Caco-2 (cell line): ENCODE results near the gene WWP2. TPM values are rescaled to one million over a fixed set of nuclear protein-coding genes. Genes with fewer than 3 reads are reported as not detected.

Source experiments
- BruUV-seq: library from RNA; stranded (reverse); fragments of 400-500 nt; replicated peaks from 2 replicates; lab custom pipeline; 2021; lab: Mats Ljungman, UMichigan
- CTCF ChIA-PET: fragments of 300-600 bp; sonication (Branson Sonifier 250); formaldehyde crosslinking; loops from one replicate; lab custom pipeline; 2022; ENCODE audit warnings: antibody characterized with exemption; lab: Charles Lee
- POLR2A ChIA-PET: fragments of 300-600 bp; sonication (Branson Sonifier 250); formaldehyde crosslinking; loops from one replicate; lab custom pipeline; 2022; ENCODE audit warnings: antibody characterized with exemption; lab: Charles Lee
- DNase-seq, 2 experiments: peaks; one replicate each; pipeline versions ENCODE4 v3.0.0 to v3.0.0-alpha.2; 2020 to 2022
- H3K27me3 ChIP-seq: replicated peaks from 2 replicates; pipeline ENCODE4 v1.6.0; 2011; ENCODE audit warnings: low read length; ENCODE audit not compliant: control insufficient read depth, insufficient read depth
- H3K36me3 ChIP-seq: 2 replicates; pipeline ENCODE4 v1.5.1; 2011; ENCODE audit warnings: low read length; ENCODE audit not compliant: control insufficient read depth, insufficient read depth
- H3K4me1 ChIP-seq: fragments of 250-450 bp; sonication (Bioruptor Pico); 2 replicates; pipeline ENCODE4 v1.5.1; 2020; ENCODE audit warnings: mild to moderate bottlenecking
- H3K4me3 ChIP-seq: 2 replicates; pipeline ENCODE4 v1.5.1; 2011; ENCODE audit warnings: low read depth, mild to moderate bottlenecking, control low read depth, low read length
- H3K9me3 ChIP-seq: fragments of 250-450 bp; sonication (Bioruptor Pico); 2 replicates; pipeline ENCODE4 v1.5.1; 2020; ENCODE audit warnings: mild to moderate bottlenecking, moderate library complexity
- H3K27ac Mint-ChIP-seq: one replicate; pipeline ENCODE4 v1.8.0; 2022; ENCODE audit warnings: mixed read lengths; ENCODE audit not compliant: unreplicated experiment
- H3K27me3 Mint-ChIP-seq: one replicate; pipeline ENCODE4 v1.8.0; 2022; ENCODE audit warnings: mixed read lengths; ENCODE audit not compliant: insufficient read depth, unreplicated experiment
- H3K36me3 Mint-ChIP-seq: one replicate; pipeline ENCODE4 v1.8.0; 2022; ENCODE audit warnings: mild to moderate bottlenecking, mixed read lengths; ENCODE audit not compliant: insufficient read depth, unreplicated experiment
- H3K4me1 Mint-ChIP-seq: one replicate; pipeline ENCODE4 v1.8.0; 2022; ENCODE audit warnings: low read depth, mixed read lengths; ENCODE audit not compliant: unreplicated experiment
- H3K4me3 Mint-ChIP-seq: one replicate; pipeline ENCODE4 v1.8.0; 2022; ENCODE audit warnings: mild to moderate bottlenecking, moderate library complexity, mixed read lengths; ENCODE audit not compliant: unreplicated experiment
- H3K9me3 Mint-ChIP-seq: one replicate; pipeline ENCODE4 v1.8.0; 2022; ENCODE audit warnings: mixed read lengths; ENCODE audit not compliant: unreplicated experiment
- intact Hi-C: fragments of 100-400 bp; cut with micrococcal nuclease; formaldehyde crosslinking; loops from one replicate; pipeline ENCODE4 v1.10.0; 2022; ENCODE audit not compliant: unreplicated experiment
- total RNA-seq: library from RNA; stranded (reverse); gene quantifications from 2 replicates; pipeline ENCODE4 v1.2.3, GENCODE V29; 2022
- TF ChIP-seq, protein P1 (sequence below), 2 experiments: fragments of 200-600 bp in 1 of 2; IDR thresholded peaks; 1 replicate in 1 of 2; 2 replicates in 1 of 2; pipeline versions ENCODE4 v1.5.1 to v1.8.0; 2011 to 2022; ENCODE audit warnings: antibody characterized with exemption in 1 of 2, control low read depth in 1 of 2, inconsistent platforms in 1 of 2, low read depth in 1 of 2, low read length in 1 of 2, mild to moderate bottlenecking in 1 of 2, moderate library complexity in 1 of 2; ENCODE audit not compliant: insufficient read depth in 1 of 2, severe bottlenecking in 1 of 2, unreplicated experiment in 1 of 2

WWP2 gene
- total RNA-seq, 1 experiment from 2014 or later: 39.7 TPM

GRCh38 chr16:69837380-69837779 is 75.2 kb downstream of the WWP2 start:
- Histone ChIP-seq H3K27me3 (no peaks in the 10 kb centered on the region), H3K9me3 (no peaks in the 10 kb centered on the region), H3K4me3 (no peak overlapping the region), H3K36me3 (no peaks in the 10 kb centered on the region), H3K4me1 (peaks cover 12% of the 10 kb centered on the region)
- Mint-ChIP-seq H3K27ac (no peak overlapping the region), H3K9me3 (no peaks in the 10 kb centered on the region), H3K27me3 (no peaks in the 10 kb centered on the region), H3K4me1 (peaks cover 17% of the 10 kb centered on the region), H3K4me3 (no peak overlapping the region), H3K36me3 (peaks cover 6% of the 10 kb centered on the region)
- ChIA-PET CTCF (no interaction called here), POLR2A (no interaction called here)
- TF ChIP-seq, protein P1, sequence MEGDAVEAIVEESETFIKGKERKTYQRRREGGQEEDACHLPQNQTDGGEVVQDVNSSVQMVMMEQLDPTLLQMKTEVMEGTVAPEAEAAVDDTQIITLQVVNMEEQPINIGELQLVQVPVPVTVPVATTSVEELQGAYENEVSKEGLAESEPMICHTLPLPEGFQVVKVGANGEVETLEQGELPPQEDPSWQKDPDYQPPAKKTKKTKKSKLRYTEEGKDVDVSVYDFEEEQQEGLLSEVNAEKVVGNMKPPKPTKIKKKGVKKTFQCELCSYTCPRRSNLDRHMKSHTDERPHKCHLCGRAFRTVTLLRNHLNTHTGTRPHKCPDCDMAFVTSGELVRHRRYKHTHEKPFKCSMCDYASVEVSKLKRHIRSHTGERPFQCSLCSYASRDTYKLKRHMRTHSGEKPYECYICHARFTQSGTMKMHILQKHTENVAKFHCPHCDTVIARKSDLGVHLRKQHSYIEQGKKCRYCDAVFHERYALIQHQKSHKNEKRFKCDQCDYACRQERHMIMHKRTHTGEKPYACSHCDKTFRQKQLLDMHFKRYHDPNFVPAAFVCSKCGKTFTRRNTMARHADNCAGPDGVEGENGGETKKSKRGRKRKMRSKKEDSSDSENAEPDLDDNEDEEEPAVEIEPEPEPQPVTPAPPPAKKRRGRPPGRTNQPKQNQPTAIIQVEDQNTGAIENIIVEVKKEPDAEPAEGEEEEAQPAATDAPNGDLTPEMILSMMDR (IDR thresholded peaks at IDR 0.05; ENCODE audit: insufficient read depth in 1 of 2, low read depth in 1 of 2, low read length in 1 of 2, severe bottlenecking in 1 of 2, unreplicated experiment in 1 of 2): no peak
- BruUV-seq: no TSS peak
- intact Hi-C loops: no loop called here
- DNase-seq: no peak

- Histone ChIP-seq H3K4me1 (peaks cover 7% of the 10 kb centered on the region), H3K4me3 (no peak overlapping the region), H3K36me3 (no peaks in the 10 kb centered on the region), H3K9me3 (no peaks in the 10 kb centered on the region), H3K27me3 (no peaks in the 10 kb centered on the region)
- BruUV-seq: no TSS peak
- TF ChIP-seq, protein P1 (IDR thresholded peaks at IDR 0.05; ENCODE audit: insufficient read depth in 1 of 2, low read depth in 1 of 2, low read length in 1 of 2, severe bottlenecking in 1 of 2, unreplicated experiment in 1 of 2): no peak
- Mint-ChIP-seq H3K27me3 (no peaks in the 10 kb centered on the region), H3K4me3 (no peak overlapping the region), H3K4me1 (peaks cover 11% of the 10 kb centered on the region), H3K27ac (no peak overlapping the region), H3K9me3 (no peaks in the 10 kb centered on the region), H3K36me3 (peaks cover 6% of the 10 kb centered on the region)
- DNase-seq: no peak
- intact Hi-C loops: no loop called here
- CTCF ChIA-PET: interaction anchor here (0.6 kb wide), 1 partner anchor 72 kb away, joined by 4 read pairs; no protein-coding TSS in a partner anchor
- POLR2A ChIA-PET: no interaction called here
Measured at GRCh38 chr16:69838489-69838888, 76.4 kb downstream of the WWP2 start.

- intact Hi-C loops: no loop called here
- Mint-ChIP-seq H3K27ac (no peak overlapping the region), H3K36me3 (peaks cover 6% of the 10 kb centered on the region), H3K4me3 (no peak overlapping the region), H3K27me3 (no peaks in the 10 kb centered on the region), H3K9me3 (no peaks in the 10 kb centered on the region), H3K4me1 (peaks cover 3% of the 10 kb centered on the region)
- TF ChIP-seq, protein P1 (IDR thresholded peaks at IDR 0.05; ENCODE audit: insufficient read depth in 1 of 2, low read depth in 1 of 2, low read length in 1 of 2, severe bottlenecking in 1 of 2, unreplicated experiment in 1 of 2): no peak
- no TSS peak for BruUV-seq
- POLR2A ChIA-PET: no interaction called here
- no peak overlapping the region for H3K4me3 ChIP-seq
- CTCF ChIA-PET: no interaction called here
- no peaks in the 10 kb centered on the region for H3K4me1 ChIP-seq
- H3K9me3 ChIP-seq: no peaks in the 10 kb centered on the region
- no peak for DNase-seq
- H3K27me3 ChIP-seq: no peaks in the 10 kb centered on the region
- H3K36me3 ChIP-seq: no peaks in the 10 kb centered on the region
Measured at GRCh38 chr16:69839240-69839688, 77.1 kb downstream of the WWP2 start.
